IgD-negative memory B cell (primary cell): ENCODE results near the gene APBA2. TPM values are rescaled to one million over a fixed set of nuclear protein-coding genes. Genes with fewer than 3 reads are reported as not detected.

Experiments used
- H3K27ac Mint-ChIP-seq, 3 donors: one replicate each; pipeline ENCODE4 v1.8.0; 2020 to 2022; ENCODE audit warnings: mild to moderate bottlenecking in 3 of 3, mixed read lengths in 3 of 3, moderate library complexity in 1 of 3
- H3K27me3 Mint-ChIP-seq: one replicate; pipeline ENCODE4 v1.8.0; 2021; ENCODE audit warnings: mixed read lengths
- H3K36me3 Mint-ChIP-seq: one replicate; pipeline ENCODE4 v1.8.0; 2020; ENCODE audit warnings: mild to moderate bottlenecking, mixed read lengths
- H3K4me1 Mint-ChIP-seq, 3 donors: one replicate each; pipeline ENCODE4 v1.8.0; 2020 to 2022; ENCODE audit warnings: mixed read lengths in 3 of 3, mild to moderate bottlenecking in 1 of 3
- H3K4me3 Mint-ChIP-seq, 4 donors: one replicate each; pipeline ENCODE4 v1.8.0; 2020 to 2022; ENCODE audit warnings: mild to moderate bottlenecking in 4 of 4, mixed read lengths in 4 of 4, moderate library complexity in 3 of 4
- H3K9me3 Mint-ChIP-seq, 3 donors: one replicate each; pipeline ENCODE4 v1.8.0; 2020 to 2021; ENCODE audit warnings: mixed read lengths in 3 of 3, mild to moderate bottlenecking in 1 of 3
- polyA plus RNA-seq: library from polyadenylated mRNA; unstranded; fragments of 300-500 nt; fragmentation: Illumina TruSeq; gene quantifications from one replicate; pipeline ENCODE4 v1.2.3, GENCODE V29; 2021

The APBA2 gene
- polyA plus RNA-seq, 1 donor from 2014 or later: 3.5 TPM

DNA sequence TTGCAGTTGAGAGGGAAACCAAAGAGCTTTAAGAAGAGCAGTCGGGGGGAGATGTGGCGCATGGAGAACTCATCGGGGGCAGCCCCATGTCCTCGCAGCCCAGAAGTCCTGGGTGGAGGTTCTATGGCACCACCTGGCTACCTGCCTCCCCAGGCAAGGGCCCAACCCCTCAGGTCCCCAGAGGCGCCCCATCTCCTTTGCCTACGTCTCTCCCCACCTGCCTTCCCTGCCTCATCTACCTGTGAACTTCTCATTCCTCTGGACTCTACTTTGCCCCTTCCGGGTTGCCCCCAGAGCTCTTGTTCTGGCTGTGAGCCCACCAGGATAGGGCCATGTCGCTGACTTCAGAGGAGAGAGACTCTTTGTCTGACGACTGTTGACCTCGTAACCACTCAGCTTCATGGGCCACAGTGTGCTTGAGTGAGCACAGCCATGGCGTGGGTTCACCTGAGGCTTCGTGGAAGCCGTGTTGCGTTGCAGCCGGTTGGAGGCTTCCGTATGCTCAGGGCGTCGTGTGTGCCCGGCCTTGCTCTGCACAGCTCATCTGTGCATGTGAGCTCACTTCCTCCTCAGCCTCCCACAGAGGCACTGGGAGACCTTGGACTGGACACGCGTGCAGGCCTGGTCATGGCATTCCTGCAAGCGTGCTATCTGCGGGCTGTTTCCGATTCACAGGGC, 13.4 kb downstream of the APBA2 start:
- H3K27ac Mint-ChIP-seq: no peak overlapping the region
- H3K4me1 Mint-ChIP-seq: no peaks in the 10 kb centered on the region
- H3K36me3 Mint-ChIP-seq: no peaks in the 10 kb centered on the region
- H3K9me3 Mint-ChIP-seq: peaks cover 0 to 2% (median 0%) of the 10 kb centered on the region in 3 donors
- H3K4me3 Mint-ChIP-seq: no peak overlapping the region
- no peaks in the 10 kb centered on the region for H3K27me3 Mint-ChIP-seq

DNA sequence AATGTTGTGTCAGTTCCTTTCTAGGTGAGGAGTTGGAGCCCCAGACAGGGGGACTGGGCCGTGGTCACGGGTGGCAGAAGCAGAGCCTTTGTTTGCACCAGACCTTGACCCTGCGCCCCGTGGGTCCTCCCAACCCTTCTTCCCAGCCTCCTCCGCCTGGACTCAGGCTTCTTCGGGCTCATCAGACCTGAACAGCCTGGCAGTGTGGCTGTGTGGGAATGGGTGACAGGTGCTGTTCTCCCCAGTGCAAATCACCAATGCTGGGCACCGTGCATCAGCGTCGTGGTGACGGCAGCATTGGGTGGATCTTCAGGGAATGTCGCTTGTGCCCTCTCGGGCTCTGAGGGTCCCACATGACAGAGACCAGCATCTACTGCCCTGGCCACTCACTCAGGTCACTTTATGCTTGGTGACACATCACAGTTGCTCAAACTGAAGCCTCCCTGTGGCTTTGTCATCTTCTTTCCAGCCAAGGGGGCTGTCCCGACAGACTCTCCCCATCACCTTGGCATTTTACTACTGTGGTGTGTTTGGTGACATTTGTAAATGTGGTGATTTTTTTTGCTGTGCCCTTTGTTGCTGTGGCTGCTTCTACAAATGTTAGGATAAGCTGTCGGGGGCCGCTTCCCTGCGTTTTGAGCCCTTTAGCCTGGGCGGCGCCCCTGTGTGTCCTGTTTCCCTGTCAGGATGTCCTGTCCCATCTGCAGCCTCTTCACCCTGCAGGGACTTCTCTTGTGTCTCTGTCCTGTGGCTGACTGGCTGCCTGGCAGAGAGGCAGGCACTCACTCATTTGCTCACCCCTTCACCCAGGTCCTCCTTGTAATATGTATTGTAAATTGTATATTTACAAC, 14.5 kb downstream of the APBA2 start:
- Mint-ChIP-seq H3K27me3 (no peaks in the 10 kb centered on the region), H3K9me3 (peaks cover 0 to 2% (median 0%) of the 10 kb centered on the region in 3 donors), H3K4me3 (no peak overlapping the region), H3K27ac (peak overlapping the region in 1 of 3 donors; percentile 39), H3K4me1 (no peaks in the 10 kb centered on the region), H3K36me3 (no peaks in the 10 kb centered on the region)

DNA sequence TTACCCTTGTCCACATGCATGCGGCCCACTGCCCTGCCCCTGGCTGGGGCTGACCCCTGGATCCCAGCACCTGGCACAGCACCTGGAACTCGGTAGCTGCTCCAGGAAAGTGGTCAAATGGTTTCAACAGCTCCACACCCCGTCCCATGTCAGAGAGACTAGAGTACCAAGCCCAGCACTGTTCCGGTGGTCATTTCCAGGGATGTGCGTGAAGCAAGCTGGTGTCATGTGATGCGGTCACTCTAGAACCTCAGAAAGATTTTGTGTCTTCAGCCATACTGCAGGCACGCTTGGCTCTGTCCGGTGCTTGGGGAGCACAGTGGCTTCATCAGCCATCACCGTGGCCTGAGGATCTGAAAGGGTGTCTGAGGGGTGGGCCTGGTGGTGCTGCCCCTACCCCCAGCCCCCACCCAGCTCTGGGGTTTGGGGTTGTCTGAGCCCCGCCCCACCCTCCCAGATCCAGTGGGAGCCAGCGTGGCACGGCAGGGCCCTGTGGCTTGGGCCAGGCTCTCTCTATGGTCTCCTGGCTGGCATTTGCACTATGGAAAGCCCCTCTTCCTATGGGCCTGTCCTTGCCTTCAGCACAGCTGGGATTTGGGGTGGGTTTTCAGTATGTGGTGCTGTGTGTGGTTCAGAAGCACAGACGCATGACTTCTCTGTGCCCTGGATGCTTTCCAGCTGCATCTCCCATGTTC, 15.3 kb downstream of the APBA2 start:
- peak overlapping the region in 1 of 3 donors; percentile 39 for H3K27ac Mint-ChIP-seq
- H3K36me3 Mint-ChIP-seq: no peaks in the 10 kb centered on the region
- H3K4me1 Mint-ChIP-seq: no peaks in the 10 kb centered on the region
- no peaks in the 10 kb centered on the region for H3K27me3 Mint-ChIP-seq
- peaks cover 0 to 2% (median 0%) of the 10 kb centered on the region in 3 donors for H3K9me3 Mint-ChIP-seq
- no peak overlapping the region for H3K4me3 Mint-ChIP-seq

DNA sequence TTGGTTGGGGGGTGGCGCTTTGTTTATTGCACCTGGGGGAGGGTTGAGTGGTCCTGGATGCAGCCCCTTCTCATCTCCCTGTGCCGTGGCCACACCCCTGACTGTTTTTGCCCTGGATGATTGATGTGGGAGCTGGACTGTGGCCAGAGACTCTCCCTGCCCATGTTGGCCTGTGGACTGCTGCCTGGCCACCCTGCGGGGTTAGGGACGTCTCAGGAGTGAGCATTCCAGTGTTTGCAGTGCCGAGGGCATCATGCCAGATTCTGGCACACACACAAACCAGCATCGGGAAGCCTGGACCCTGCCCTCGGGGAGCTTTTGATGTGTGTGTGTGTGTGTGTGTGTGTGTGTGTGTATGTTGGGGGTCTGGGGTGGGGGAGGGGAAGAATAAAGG, 15.8 kb downstream of the APBA2 start:
- Mint-ChIP-seq H3K36me3 (no peaks in the 10 kb centered on the region), H3K27me3 (no peaks in the 10 kb centered on the region), H3K4me3 (no peak overlapping the region), H3K27ac (no peak overlapping the region), H3K9me3 (peaks cover 0 to 2% (median 0%) of the 10 kb centered on the region in 3 donors), H3K4me1 (no peaks in the 10 kb centered on the region)

DNA sequence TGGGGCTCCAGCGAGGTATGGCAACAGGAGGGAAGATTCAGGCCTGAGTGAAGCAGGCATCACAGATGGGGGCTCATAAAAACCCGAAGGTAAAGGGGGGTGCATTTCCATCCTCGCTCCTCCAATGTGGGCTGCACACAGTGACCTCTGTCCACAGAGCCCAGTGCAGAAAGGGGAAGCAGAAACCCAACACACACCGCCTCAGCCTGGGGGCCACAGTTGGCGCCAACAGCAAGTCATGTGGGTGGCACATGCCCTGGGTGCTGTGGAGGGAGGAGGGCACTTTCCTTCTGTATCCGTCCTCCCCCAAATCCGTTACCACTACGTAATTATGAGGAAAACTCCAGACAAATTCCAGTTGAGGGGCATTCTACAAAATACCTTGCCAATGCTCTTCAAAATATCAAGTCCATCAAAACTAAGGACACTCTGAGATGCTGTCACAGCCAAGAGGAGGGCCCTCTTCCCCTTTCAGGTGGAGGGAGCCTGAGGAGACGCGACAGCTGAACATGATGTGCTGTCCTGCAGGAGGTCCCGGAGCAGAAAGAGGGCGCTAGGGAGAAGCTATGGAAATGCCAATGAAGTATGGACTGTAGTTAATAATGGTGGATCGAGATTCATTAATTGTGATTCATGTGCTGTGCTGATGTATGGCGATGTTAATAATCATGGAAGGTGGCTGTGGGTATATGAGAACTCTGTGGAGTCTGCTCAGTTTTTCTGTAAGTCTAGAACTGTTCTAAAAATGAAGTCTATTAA, 16.4 kb downstream of the APBA2 start:
- Mint-ChIP-seq H3K27ac (no peak overlapping the region), H3K9me3 (peaks cover 0 to under 1% (median 0%) of the 10 kb centered on the region in 3 donors), H3K4me3 (no peak overlapping the region), H3K36me3 (no peaks in the 10 kb centered on the region), H3K4me1 (no peaks in the 10 kb centered on the region), H3K27me3 (no peaks in the 10 kb centered on the region)

DNA sequence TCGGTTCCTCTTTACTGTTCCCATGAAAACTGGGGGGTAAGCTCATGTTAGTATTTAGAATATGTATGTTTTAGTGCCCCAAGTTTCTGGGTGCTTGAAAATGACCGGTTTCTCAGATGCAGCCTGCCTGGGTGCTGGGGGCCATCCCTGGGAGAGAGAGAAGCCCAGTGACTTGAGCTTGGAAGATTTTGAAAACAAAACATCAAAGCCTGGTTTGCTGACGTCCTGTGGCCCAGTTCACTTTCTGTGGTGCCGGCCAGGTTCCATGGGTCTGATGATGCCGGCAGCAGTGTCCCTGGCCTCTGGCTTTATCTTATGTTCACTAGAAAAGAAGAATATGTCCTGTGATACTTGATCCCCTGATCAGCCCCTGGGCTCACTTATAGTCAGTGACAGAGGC, 17.1 kb downstream of the APBA2 start:
- Mint-ChIP-seq H3K27me3 (peaks cover 2% of the 10 kb centered on the region), H3K36me3 (no peaks in the 10 kb centered on the region), H3K4me3 (no peak overlapping the region), H3K9me3 (peaks cover 0 to 1% (median 0%) of the 10 kb centered on the region in 3 donors), H3K27ac (no peak overlapping the region), H3K4me1 (no peaks in the 10 kb centered on the region)

DNA sequence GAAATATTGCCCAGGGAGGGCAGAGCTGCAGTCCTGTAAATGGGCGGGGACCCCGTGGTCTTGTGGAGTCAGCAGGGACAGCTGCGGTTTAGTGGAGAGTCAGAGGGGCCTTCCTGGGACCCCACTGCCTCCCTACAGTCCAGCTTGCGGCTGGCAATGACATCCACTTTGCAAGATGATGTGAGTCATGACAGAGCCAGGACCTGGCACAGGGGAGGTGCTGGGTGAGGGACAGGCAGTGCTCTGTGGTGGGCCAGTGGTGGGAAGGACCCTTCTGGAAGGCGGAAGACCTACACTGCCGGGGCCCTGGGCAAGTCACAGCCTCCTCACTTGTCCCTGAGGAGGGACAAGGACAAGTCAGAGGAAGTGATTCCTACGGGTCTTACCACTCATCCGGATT, 17.8 kb downstream of the APBA2 start:
- Mint-ChIP-seq H3K36me3 (no peaks in the 10 kb centered on the region), H3K9me3 (peaks cover 0 to 1% (median 0%) of the 10 kb centered on the region in 3 donors), H3K27ac (no peak overlapping the region), H3K4me1 (no peaks in the 10 kb centered on the region), H3K27me3 (peaks cover 2% of the 10 kb centered on the region), H3K4me3 (no peak overlapping the region)

DNA sequence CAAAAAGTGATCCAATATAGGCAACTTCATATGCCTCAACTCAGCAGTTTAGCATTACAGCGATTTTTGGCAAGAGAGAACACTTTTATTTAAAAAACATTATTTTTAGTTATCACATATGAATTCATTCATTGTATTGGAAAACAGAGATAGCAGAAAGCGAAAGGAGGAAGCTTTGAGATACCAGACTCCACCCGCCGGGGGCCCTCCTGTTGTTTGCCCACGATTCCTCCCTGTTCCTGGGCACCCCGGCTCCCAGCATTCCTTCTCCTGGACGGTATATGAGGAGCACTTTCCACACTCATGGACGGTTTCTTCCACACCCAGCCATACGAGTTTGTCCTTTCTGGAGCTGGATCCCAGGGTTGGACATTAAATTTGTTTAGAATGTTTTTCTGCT, 18.2 kb downstream of the APBA2 start:
- Mint-ChIP-seq H3K9me3 (peaks cover 0 to 1% (median 0%) of the 10 kb centered on the region in 3 donors), H3K4me3 (no peak overlapping the region), H3K27me3 (peaks cover 2% of the 10 kb centered on the region), H3K27ac (no peak overlapping the region), H3K4me1 (no peaks in the 10 kb centered on the region), H3K36me3 (no peaks in the 10 kb centered on the region)

DNA sequence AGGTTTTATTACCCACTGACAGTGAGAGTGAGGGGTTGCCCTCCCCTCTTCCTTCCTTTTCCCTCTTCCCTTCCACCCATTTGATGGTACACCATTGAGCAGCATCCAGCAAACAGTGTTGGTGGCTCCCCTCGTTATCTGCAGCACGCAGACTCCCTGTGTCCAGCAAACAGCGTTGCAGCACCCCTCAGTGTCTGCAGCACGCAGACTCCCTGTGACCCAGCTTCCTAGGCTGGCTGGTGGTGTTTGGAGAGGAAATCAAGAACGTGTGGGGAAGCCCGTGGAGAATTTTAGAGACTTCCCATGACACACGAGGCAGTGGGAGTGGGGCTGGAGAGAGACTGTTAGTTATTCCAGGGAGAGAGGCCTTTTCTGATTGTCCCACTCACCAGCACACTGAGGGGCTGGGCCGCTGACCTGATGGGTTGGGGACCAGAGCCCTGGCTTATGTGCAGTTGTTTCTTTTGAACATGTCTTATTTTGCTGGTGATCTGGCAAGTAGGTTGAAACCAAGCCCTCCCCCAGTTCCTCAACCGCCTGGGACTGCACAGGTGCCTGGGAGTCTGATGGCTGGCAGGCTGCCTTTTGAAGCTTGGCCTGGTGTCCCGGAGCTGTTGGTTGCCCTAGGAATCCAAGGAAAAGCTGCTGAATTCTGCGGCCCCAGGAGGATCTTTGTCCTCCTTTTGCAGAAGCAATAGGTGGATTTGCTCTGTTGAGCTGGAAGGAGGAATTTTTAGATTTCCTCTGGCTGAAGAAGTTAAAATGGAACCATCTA, 19.0 kb downstream of the APBA2 start:
- H3K27ac Mint-ChIP-seq: no peak overlapping the region
- no peak overlapping the region for H3K4me3 Mint-ChIP-seq
- H3K9me3 Mint-ChIP-seq: peaks cover 0 to 4% (median 0%) of the 10 kb centered on the region in 3 donors
- H3K4me1 Mint-ChIP-seq: no peaks in the 10 kb centered on the region
- H3K27me3 Mint-ChIP-seq: peaks cover 2% of the 10 kb centered on the region
- H3K36me3 Mint-ChIP-seq: no peaks in the 10 kb centered on the region

DNA sequence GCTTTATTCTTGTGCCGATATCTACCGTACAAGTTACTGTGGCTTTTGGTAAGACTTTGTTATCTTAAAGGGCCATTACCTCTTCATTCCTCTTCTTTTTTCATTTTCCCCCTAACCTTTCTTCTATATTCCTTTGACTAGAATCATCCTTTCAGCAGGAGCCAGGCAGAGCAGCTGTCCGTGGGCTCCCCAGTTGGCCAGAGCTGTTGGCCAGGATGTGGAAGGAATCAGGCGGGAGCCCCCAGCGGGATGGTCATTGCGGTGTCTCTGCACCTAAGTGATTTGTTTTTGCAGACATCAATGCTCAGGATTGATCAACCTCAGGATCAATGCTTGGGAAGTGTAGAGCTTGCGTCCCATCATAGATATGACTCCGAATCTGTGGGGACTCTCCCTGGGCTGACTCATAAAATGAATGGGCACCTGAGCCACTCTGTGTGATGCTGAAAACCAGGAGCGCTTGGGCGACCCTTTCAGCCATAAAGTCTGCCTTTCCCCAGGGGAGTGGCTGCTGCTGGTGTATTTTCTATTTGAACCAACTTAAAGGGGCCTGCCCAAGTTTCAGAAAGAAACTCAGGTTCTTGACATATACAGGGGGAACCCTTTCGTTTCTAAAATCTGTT, 21.7 kb downstream of the APBA2 start:
- Mint-ChIP-seq H3K36me3 (no peaks in the 10 kb centered on the region), H3K9me3 (peaks cover 0 to 4% (median 0%) of the 10 kb centered on the region in 3 donors), H3K4me1 (no peaks in the 10 kb centered on the region), H3K4me3 (no peak overlapping the region), H3K27me3 (peaks cover 2% of the 10 kb centered on the region), H3K27ac (no peak overlapping the region)

DNA sequence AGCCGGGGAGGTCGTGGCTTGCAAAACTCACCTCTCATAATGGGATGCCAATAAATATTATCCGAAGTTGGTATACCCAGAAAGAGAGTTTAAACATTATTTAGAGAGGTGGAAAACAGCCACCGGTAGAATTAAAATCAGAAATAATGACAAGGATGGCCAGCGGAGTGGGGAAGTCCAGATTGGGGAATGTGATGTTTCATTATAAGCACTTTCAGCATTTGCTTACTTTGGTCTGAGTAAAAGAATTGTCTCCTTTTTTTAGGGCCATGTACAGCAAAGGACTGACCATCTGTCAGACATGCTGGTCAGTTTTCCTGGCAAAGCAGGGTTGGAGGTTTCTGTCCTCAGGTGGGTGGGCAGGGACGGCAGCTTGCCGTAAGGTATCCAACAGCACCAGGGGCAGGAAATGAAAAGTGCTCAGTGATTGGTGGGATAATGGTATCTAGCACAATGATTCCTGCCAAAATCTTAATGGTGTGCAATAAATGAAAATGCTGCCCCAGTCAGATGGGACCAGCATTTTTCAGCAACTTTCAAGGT, 24.3 kb downstream of the APBA2 start:
- H3K4me3 Mint-ChIP-seq: no peak overlapping the region
- H3K36me3 Mint-ChIP-seq: no peaks in the 10 kb centered on the region
- no peak overlapping the region for H3K27ac Mint-ChIP-seq
- peaks cover 2% of the 10 kb centered on the region for H3K27me3 Mint-ChIP-seq
- no peaks in the 10 kb centered on the region for H3K4me1 Mint-ChIP-seq
- peaks cover 0 to 4% (median 0%) of the 10 kb centered on the region in 3 donors for H3K9me3 Mint-ChIP-seq

DNA sequence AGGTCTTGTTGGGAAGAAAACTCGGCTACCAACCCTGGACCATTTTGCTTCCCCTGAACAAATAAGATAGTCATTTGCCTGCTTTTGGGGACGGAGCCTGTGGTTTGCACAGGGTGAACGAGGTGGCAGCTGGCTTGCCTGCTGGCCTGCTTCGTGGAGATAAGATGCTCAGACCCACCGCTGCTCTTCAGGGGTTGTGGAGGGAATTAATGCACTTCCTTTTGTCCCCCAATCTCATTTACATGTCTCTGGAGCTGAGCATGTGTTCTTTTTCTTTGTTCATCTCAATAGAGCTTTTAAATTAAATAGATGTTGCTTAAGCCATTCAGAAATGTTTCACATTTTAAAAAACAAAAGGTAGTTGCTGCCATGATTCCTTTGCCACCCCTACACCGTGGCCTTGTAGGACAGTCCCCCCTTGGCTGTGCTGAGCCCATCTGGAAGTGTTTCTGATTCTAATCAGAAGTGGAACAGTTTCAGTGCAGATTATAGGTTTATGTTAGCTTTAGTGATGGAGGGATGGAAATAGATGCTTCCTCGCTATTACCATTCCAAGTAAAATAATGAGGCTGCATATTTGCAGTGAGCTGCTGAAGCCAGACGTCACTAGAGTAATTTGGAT, 25.6 kb downstream of the APBA2 start:
- Mint-ChIP-seq H3K4me1 (no peaks in the 10 kb centered on the region), H3K9me3 (peaks cover 0 to 4% (median 0%) of the 10 kb centered on the region in 3 donors), H3K36me3 (no peaks in the 10 kb centered on the region), H3K27ac (no peak overlapping the region), H3K27me3 (peaks cover 2% of the 10 kb centered on the region), H3K4me3 (no peak overlapping the region)

DNA sequence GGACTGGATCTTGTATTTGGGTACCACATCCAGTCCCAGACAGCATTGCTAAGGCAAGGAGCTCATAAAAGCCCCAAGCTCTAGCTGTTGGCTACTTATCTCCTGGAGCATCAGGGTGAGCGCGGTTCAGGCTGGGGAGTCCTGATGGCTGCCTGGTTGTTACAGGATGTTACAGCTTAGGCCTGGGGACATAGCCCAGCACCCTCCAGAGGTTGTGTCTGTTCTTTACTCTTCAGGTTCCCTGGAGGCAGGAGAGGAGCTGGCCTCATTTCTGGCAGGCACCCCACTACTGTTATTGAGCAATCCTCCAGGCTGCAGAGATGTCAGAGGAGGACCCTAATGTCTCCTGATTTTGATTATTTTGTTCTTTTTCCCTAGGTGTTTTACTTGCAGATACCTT, 26.6 kb downstream of the APBA2 start:
- Mint-ChIP-seq H3K9me3 (peaks cover 0 to 2% (median 0%) of the 10 kb centered on the region in 3 donors), H3K27me3 (no peaks in the 10 kb centered on the region), H3K27ac (no peak overlapping the region), H3K4me3 (no peak overlapping the region), H3K4me1 (no peaks in the 10 kb centered on the region), H3K36me3 (no peaks in the 10 kb centered on the region)
